Esophagus squamous epithelium (tissue), 4 donors: ENCODE results near the gene SFTPA2.
"Not testable (repeated sequence)": the region's sequence is repeated elsewhere in the genome, so short reads cannot be mapped to it uniquely, and the experiment has no call there.

Experiments used
- CTCF ChIP-seq, 6 experiments: fragments of 450-650 bp in 4 of 6; fragments of 200-600 bp in 2 of 6; sonication (generic) in 2 of 6; IDR thresholded peaks; one replicate each; pipeline ENCODE4 v1.5.1; 2016 to 2019; ENCODE audit warnings: antibody characterized with exemption in 6 of 6, mild to moderate bottlenecking in 4 of 6, moderate library complexity in 4 of 6
- POLR2A ChIP-seq, 4 donors: fragments of 450-650 bp; IDR thresholded peaks; one replicate each; pipeline ENCODE4 v1.6.1; 2017; ENCODE audit warnings: antibody characterized with exemption in 4 of 4, mild to moderate bottlenecking in 4 of 4, moderate library complexity in 3 of 4

- TF ChIP-seq POLR2A, CTCF (IDR thresholded peaks at IDR 0.05): not testable (repeated sequence)
Observed at GRCh38 chr10:79517567-79517966, 42.6 kb downstream of the SFTPA2 start.
